ENCODE data around the gene COX14. TPM values are rescaled to one million over a fixed set of nuclear protein-coding genes. Genes with fewer than 3 reads are reported as not detected.

COX14 gene
- polyA plus RNA-seq, 1 donor (not counting 4 experiments of a cell fraction or from before 2014, with no cell fraction given) = 96.6 TPM

DNA sequence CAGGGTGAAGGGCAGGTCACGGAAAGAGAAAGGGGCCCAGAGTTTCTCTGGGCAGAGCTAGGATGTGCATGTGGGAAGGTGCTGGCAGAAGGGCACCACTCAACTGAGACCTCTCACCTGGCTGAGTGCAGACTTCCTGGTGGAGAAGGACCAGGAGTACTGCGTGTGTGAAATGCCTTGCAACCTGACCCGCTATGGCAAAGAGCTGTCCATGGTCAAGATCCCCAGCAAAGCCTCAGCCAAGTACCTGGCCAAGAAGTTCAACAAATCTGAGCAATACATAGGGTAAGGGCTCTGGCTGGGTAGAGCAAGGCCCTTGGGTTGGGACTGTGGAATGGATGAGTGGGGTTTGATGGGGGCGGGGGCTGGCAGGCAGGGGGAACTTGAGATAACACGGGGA is 32.3 kb upstream of the COX14 start:
- H2AFZ ChIP-seq (ENCODE audit: control insufficient read depth, low read length) = no peak overlapping the region
- no peaks in the 10 kb centered on the region for H3K9me1 ChIP-seq (ENCODE audit: control insufficient read depth, extremely low read depth, insufficient read depth, low read length)
- H3K9me3 ChIP-seq (ENCODE audit: control insufficient read depth, low read depth, low read length) = no peaks in the 10 kb centered on the region
- no peak overlapping the region for H3K27ac ChIP-seq (ENCODE audit: control insufficient read depth, insufficient read depth, low read length)
- dilution Hi-C loops (cut with MboI; ENCODE audit: extremely low pct_ligation_motif_present, low sequenced_read_pairs) = no loop called here
- H3K36me3 ChIP-seq (ENCODE audit: control insufficient read depth in 2 of 2, extremely low read depth in 1 of 2, insufficient read depth in 2 of 2, low read length in 2 of 2) = no peaks in the 10 kb centered on the region
- H3K79me2 ChIP-seq (ENCODE audit: control insufficient read depth, insufficient read depth, low read length) = peaks cover 2% of the 10 kb centered on the region
- DNase-seq (ENCODE audit: low read depth, low spot score) (no peak), FAIRE-seq (no peak)
- no peak overlapping the region for H3K4me3 ChIP-seq (ENCODE audit: control insufficient read depth in 2 of 3, extremely low read depth in 1 of 3, insufficient read depth in 2 of 3, low read depth in 1 of 3, low read length in 3 of 3)
- no peaks in the 10 kb centered on the region for H3K27me3 ChIP-seq (ENCODE audit: control insufficient read depth, extremely low read depth, insufficient read depth, low read length)
- no peaks in the 10 kb centered on the region for H4K20me1 ChIP-seq (ENCODE audit: control insufficient read depth, extremely low read depth, insufficient read depth, low read length)
- no peak overlapping the region for H3K4me2 ChIP-seq (ENCODE audit: control insufficient read depth, extremely low read depth, insufficient read depth, low read depth, low read length)
- H3K4me1 ChIP-seq (ENCODE audit: control insufficient read depth, extremely low read depth, insufficient read depth, low read length) = peaks cover 3% of the 10 kb centered on the region
- H3K9ac ChIP-seq (ENCODE audit: control insufficient read depth, extremely low read depth, insufficient read depth, low read length) = no peak overlapping the region
- TF ChIP-seq EZH2 (IDR thresholded peaks at IDR 0.05; ENCODE audit: low read length) = no peak
- TF ChIP-seq, protein P1, sequence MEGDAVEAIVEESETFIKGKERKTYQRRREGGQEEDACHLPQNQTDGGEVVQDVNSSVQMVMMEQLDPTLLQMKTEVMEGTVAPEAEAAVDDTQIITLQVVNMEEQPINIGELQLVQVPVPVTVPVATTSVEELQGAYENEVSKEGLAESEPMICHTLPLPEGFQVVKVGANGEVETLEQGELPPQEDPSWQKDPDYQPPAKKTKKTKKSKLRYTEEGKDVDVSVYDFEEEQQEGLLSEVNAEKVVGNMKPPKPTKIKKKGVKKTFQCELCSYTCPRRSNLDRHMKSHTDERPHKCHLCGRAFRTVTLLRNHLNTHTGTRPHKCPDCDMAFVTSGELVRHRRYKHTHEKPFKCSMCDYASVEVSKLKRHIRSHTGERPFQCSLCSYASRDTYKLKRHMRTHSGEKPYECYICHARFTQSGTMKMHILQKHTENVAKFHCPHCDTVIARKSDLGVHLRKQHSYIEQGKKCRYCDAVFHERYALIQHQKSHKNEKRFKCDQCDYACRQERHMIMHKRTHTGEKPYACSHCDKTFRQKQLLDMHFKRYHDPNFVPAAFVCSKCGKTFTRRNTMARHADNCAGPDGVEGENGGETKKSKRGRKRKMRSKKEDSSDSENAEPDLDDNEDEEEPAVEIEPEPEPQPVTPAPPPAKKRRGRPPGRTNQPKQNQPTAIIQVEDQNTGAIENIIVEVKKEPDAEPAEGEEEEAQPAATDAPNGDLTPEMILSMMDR (optimal IDR thresholded peaks at IDR 0.05 in 1 of 3, IDR thresholded peaks at IDR 0.05 in 1 of 3, conservative IDR thresholded peaks at IDR 0.05 in 1 of 3; ENCODE audit: extremely low read depth in 1 of 3, insufficient read depth in 2 of 3, low read length in 3 of 3) = no peak

GRCh38 chr12:50081096-50081808 is 30.8 kb upstream of the COX14 start:
- H3K9ac ChIP-seq (ENCODE audit: control insufficient read depth, extremely low read depth, insufficient read depth, low read length) = no peak overlapping the region
- DNase-seq (ENCODE audit: low read depth, low spot score) = no peak
- no peaks in the 10 kb centered on the region for H3K9me3 ChIP-seq (ENCODE audit: control insufficient read depth, low read depth, low read length)
- no peaks in the 10 kb centered on the region for H3K36me3 ChIP-seq (ENCODE audit: control insufficient read depth in 2 of 2, extremely low read depth in 1 of 2, insufficient read depth in 2 of 2, low read length in 2 of 2)
- no peak for FAIRE-seq
- H3K4me1 ChIP-seq (ENCODE audit: control insufficient read depth, extremely low read depth, insufficient read depth, low read length) = peaks cover under 1% of the 10 kb centered on the region
- no peak overlapping the region for H3K4me2 ChIP-seq (ENCODE audit: control insufficient read depth, extremely low read depth, insufficient read depth, low read depth, low read length)
- no peaks in the 10 kb centered on the region for H3K9me1 ChIP-seq (ENCODE audit: control insufficient read depth, extremely low read depth, insufficient read depth, low read length)
- no peaks in the 10 kb centered on the region for H4K20me1 ChIP-seq (ENCODE audit: control insufficient read depth, extremely low read depth, insufficient read depth, low read length)
- no peak overlapping the region for H2AFZ ChIP-seq (ENCODE audit: control insufficient read depth, low read length)
- TF ChIP-seq EZH2 (IDR thresholded peaks at IDR 0.05; ENCODE audit: low read length) = no peak
- TF ChIP-seq, protein P1 (optimal IDR thresholded peaks at IDR 0.05 in 1 of 3, IDR thresholded peaks at IDR 0.05 in 1 of 3, conservative IDR thresholded peaks at IDR 0.05 in 1 of 3; ENCODE audit: extremely low read depth in 1 of 3, insufficient read depth in 2 of 3, low read length in 3 of 3) = no peak
- dilution Hi-C loops (cut with MboI; ENCODE audit: extremely low pct_ligation_motif_present, low sequenced_read_pairs) = no loop called here
- no peak overlapping the region for H3K4me3 ChIP-seq (ENCODE audit: control insufficient read depth in 2 of 3, extremely low read depth in 1 of 3, insufficient read depth in 2 of 3, low read depth in 1 of 3, low read length in 3 of 3)
- H3K27me3 ChIP-seq (ENCODE audit: control insufficient read depth, extremely low read depth, insufficient read depth, low read length) = no peaks in the 10 kb centered on the region
- no peak overlapping the region for H3K27ac ChIP-seq (ENCODE audit: control insufficient read depth, insufficient read depth, low read length)
- peaks cover 6% of the 10 kb centered on the region for H3K79me2 ChIP-seq (ENCODE audit: control insufficient read depth, insufficient read depth, low read length)
